Measurements from ENCODE around the gene NAV1.

- TF ChIP-seq, protein P1, sequence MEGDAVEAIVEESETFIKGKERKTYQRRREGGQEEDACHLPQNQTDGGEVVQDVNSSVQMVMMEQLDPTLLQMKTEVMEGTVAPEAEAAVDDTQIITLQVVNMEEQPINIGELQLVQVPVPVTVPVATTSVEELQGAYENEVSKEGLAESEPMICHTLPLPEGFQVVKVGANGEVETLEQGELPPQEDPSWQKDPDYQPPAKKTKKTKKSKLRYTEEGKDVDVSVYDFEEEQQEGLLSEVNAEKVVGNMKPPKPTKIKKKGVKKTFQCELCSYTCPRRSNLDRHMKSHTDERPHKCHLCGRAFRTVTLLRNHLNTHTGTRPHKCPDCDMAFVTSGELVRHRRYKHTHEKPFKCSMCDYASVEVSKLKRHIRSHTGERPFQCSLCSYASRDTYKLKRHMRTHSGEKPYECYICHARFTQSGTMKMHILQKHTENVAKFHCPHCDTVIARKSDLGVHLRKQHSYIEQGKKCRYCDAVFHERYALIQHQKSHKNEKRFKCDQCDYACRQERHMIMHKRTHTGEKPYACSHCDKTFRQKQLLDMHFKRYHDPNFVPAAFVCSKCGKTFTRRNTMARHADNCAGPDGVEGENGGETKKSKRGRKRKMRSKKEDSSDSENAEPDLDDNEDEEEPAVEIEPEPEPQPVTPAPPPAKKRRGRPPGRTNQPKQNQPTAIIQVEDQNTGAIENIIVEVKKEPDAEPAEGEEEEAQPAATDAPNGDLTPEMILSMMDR (IDR thresholded peaks at IDR 0.05 in 8 of 11, conservative IDR thresholded peaks at IDR 0.05 in 3 of 11), result no peak
- TF ChIP-seq POLR2AphosphoS5 (IDR thresholded peaks at IDR 0.05) (no peak), POLR2A (IDR thresholded peaks at IDR 0.05) (no peak)
Observed at GRCh38 chr1:201499795-201500669, 38.9 kb upstream of the NAV1 start.

Data from spleen (tissue), 7 donors.